GM12873 (cell line): Measurements from ENCODE around the gene TMTC3.

Source experiments
- TF ChIP-seq, protein P1 (sequence below): IDR thresholded peaks from 2 replicates; pipeline ENCODE4 v1.5.1; 2012; ENCODE audit warnings: low read depth, mild to moderate bottlenecking, moderate library complexity, low read length, control low read depth; ENCODE audit not compliant: insufficient read depth; ENCODE audit errors: missing control alignments

Gene TMTC3

DNA sequence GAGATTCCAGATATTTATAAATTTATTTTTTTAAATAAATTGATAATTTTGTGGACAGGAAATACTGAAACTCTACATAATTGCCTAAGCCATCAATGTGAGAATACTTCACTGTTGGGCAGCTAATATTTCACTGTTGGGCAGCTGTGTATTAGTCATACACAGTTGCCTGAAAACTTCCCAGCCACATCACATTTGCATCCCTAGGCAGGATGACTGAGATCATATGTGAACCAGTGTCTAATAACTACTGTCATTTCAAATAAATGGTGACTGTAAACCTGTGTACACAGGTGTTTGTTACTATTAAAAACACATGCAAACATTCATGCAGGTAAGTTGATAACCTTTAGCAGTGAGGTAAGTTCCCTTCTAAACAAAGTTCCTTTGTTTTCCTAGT is 43.9 kb downstream of the TMTC3 start:
- TF ChIP-seq, protein P1, sequence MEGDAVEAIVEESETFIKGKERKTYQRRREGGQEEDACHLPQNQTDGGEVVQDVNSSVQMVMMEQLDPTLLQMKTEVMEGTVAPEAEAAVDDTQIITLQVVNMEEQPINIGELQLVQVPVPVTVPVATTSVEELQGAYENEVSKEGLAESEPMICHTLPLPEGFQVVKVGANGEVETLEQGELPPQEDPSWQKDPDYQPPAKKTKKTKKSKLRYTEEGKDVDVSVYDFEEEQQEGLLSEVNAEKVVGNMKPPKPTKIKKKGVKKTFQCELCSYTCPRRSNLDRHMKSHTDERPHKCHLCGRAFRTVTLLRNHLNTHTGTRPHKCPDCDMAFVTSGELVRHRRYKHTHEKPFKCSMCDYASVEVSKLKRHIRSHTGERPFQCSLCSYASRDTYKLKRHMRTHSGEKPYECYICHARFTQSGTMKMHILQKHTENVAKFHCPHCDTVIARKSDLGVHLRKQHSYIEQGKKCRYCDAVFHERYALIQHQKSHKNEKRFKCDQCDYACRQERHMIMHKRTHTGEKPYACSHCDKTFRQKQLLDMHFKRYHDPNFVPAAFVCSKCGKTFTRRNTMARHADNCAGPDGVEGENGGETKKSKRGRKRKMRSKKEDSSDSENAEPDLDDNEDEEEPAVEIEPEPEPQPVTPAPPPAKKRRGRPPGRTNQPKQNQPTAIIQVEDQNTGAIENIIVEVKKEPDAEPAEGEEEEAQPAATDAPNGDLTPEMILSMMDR, result no peak

DNA sequence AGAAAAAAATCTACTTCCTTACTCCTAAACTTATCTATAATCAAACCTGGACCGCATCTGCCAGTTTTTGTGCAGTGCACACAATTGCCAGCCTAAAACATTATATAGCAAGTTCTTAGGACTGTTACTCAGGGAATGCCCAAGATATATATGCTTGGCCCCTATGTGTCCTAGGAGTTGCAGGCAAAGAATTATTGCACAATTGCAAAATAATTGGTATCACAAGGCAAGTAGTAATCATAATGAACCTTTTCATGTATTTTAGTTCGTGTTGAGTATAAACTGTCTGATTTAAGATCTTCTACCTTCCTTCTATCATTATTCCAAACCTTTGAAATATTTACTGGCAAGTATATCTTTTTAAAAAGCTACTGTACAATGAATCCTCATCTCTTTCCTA is 45.5 kb downstream of the TMTC3 start:
- TF ChIP-seq, protein P1, result no peak

DNA sequence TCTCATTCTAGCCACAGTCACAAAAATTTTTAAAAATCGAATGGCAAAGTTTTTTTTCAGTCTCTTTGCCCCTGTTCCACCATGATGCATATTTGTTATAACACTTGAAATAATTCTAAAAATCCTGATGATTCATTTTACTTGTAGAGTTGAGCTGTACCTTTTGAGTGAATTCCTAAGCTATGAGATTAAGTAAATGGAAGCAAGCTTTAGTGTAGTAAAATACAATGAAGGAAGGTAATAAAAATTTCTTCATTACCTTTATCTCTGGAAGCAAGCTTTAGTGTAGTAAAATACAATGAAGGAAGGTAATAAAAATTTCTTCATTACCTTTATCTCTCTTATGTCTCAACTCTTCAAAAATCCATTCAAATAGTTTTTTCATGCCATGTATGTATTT is 46.1 kb downstream of the TMTC3 start:
- TF ChIP-seq, protein P1, result no peak

DNA sequence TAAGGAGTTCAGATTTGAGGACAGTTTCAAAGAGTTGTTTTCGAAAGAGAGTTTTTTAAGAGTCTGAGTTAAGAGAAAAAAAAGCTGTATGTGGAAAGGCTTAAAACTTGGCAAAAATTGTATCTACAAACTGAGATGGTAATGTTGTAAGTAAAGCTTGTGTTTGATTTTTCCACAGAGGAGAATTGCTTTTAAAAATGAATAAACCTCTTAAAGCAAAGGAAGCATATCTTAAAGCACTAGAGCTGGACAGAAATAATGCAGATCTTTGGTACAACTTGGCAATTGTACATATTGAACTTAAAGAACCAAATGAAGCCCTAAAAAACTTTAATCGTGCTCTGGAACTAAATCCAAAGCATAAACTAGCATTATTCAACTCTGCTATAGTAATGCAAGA is 50.3 kb downstream of the TMTC3 start:
- TF ChIP-seq, protein P1, result no peak

DNA sequence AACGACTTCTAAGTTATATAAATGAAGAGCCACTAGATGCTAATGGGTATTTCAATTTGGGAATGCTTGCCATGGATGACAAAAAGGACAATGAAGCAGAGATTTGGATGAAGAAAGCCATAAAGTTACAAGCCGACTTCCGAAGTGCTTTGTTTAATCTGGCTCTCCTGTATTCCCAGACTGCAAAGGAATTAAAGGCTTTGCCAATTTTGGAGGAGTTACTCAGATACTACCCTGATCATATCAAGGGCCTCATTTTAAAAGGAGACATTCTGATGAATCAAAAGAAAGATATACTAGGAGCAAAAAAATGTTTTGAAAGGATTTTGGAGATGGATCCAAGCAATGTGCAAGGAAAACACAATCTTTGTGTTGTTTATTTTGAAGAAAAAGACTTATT is 52.8 kb downstream of the TMTC3 start:
- TF ChIP-seq, protein P1, result no peak

DNA sequence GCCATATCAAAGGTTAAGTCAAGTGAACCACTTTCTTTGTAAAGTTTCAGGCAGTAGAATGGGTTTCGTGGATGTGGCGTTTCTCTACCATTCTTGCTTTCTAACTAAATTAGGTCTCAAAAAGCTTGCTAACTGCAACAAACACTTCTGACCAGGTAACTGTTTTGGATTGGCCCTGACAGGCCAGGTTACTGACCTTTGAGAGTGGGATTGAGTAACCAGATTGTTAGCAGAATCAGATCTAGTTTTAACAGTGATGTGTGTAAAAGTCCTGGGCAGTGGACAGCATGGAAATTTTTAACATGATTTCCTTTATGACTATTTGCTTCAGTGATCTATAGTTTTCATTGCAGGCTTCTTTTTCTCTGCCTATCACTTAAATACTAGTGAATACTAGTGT is 57.9 kb downstream of the TMTC3 start:
- TF ChIP-seq, protein P1, result no peak

DNA sequence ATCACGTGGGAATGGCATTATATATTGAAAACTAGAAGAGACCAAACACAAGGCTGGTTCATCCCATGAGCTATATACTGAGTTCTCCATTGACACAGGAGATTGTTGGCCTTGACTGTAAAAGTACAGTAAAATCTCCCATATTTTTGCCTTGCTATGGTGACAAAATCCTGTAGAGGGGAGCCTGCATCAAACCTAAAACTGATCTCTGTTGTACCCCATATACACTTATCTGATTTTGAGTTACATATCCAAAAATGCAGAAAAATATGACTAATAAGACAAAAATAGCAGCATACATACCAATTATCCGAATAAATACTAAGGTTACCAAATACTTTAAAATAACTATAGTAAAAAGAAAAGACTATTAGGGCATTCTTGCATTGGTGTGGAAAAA is 60.4 kb downstream of the TMTC3 start:
- TF ChIP-seq, protein P1, result no peak
